Stimulated activated memory B cell treated with anti-CD40 and anti-IgM and Interleukin-4, amounts not matched to agents 10 μg/mL and 1 μg/mL and 100 μg/mL, for 72 hours (primary cell): Measurements from ENCODE around the gene BCKDHA.

Source experiments
- ATAC-seq: fragments of 150-1000 bp; cut with Tn5 transposase; 2 replicates; pipeline ENCODE4 v1.10.0; 2021
- H3K27ac Mint-ChIP-seq: one replicate; pipeline ENCODE4 v1.8.0; 2022; ENCODE audit warnings: mild to moderate bottlenecking, mixed read lengths
- H3K27me3 Mint-ChIP-seq: one replicate; pipeline ENCODE4 v1.8.0; 2022; ENCODE audit warnings: mixed read lengths
- H3K36me3 Mint-ChIP-seq: one replicate; pipeline ENCODE4 v1.8.0; 2022; ENCODE audit warnings: mixed read lengths
- H3K4me1 Mint-ChIP-seq: one replicate; pipeline ENCODE4 v1.8.0; 2022; ENCODE audit warnings: mixed read lengths
- H3K4me3 Mint-ChIP-seq: one replicate; pipeline ENCODE4 v1.8.0; 2022; ENCODE audit warnings: mild to moderate bottlenecking, moderate library complexity, mixed read lengths
- H3K9me3 Mint-ChIP-seq: one replicate; pipeline ENCODE4 v1.8.0; 2022; ENCODE audit warnings: mixed read lengths

Gene BCKDHA

GRCh38 chr19:41397086-41398049 lies at the start of gene BCKDHA, which contains the start of gene EXOSC5:
Gene BCKDHA, plus strand, starts transcription at chr19:41397818. Its CDS starts 10 bp downstream, at chr19:41397828.
Gene EXOSC5, minus strand, starts transcription at chr19:41397359. Its CDS starts 31 bp downstream, at chr19:41397328.
- H3K27ac Mint-ChIP-seq = peak within 1 kb of the TSS; percentile 99
- H3K4me1 Mint-ChIP-seq = peaks cover 55% of the 10 kb centered on the region
- peak; percentile 100 for ATAC-seq
- peak within 1 kb of the TSS; percentile 99 for H3K4me3 Mint-ChIP-seq
- H3K27me3 Mint-ChIP-seq = no peaks in the 10 kb centered on the region
- peaks cover 17% of the 10 kb centered on the region for H3K36me3 Mint-ChIP-seq
- H3K9me3 Mint-ChIP-seq = no peaks in the 10 kb centered on the region

- Mint-ChIP-seq H3K27me3 (no peaks in the 10 kb centered on the region), H3K36me3 (peaks cover 32% of the 10 kb centered on the region), H3K27ac (peak overlapping the region; percentile 91), H3K4me3 (peak overlapping the region; percentile 99), H3K9me3 (no peaks in the 10 kb centered on the region), H3K4me1 (peaks cover 60% of the 10 kb centered on the region)
- ATAC-seq = peak; percentile 0
Observed at GRCh38 chr19:41350735-41351338, 46.8 kb upstream of the BCKDHA start.

GRCh38 chr19:41351339-41352245 lies 46.0 kb upstream of the BCKDHA start:
- Mint-ChIP-seq H3K4me3 (peak overlapping the region; percentile 99), H3K27ac (peak overlapping the region; percentile 91), H3K9me3 (no peaks in the 10 kb centered on the region), H3K4me1 (peaks cover 66% of the 10 kb centered on the region), H3K27me3 (no peaks in the 10 kb centered on the region), H3K36me3 (peaks cover 32% of the 10 kb centered on the region)
- peak; percentile 74 for ATAC-seq

- no peaks in the 10 kb centered on the region for H3K9me3 Mint-ChIP-seq
- H3K27me3 Mint-ChIP-seq = no peaks in the 10 kb centered on the region
- H3K27ac Mint-ChIP-seq = peak overlapping the region; percentile 91
- peak overlapping the region; percentile 99 for H3K4me3 Mint-ChIP-seq
- ATAC-seq = no peak
- H3K4me1 Mint-ChIP-seq = peaks cover 72% of the 10 kb centered on the region
- peaks cover 32% of the 10 kb centered on the region for H3K36me3 Mint-ChIP-seq
Observed at GRCh38 chr19:41352279-41352608, 45.4 kb upstream of the BCKDHA start.

GRCh38 chr19:41352609-41353465 lies 44.8 kb upstream of the BCKDHA start:
- peak; percentile 52 for ATAC-seq
- Mint-ChIP-seq H3K4me1 (peaks cover 74% of the 10 kb centered on the region), H3K27me3 (no peaks in the 10 kb centered on the region), H3K36me3 (peaks cover 32% of the 10 kb centered on the region), H3K27ac (peak overlapping the region; percentile 91), H3K9me3 (no peaks in the 10 kb centered on the region), H3K4me3 (peak overlapping the region; percentile 99)

- peak; percentile 75 for ATAC-seq
- H3K4me3 Mint-ChIP-seq = peak within 1 kb of the TSS; percentile 99
Observed at GRCh38 chr19:41353466-41354342, 43.9 kb upstream of the BCKDHA start, which contains the start of gene TGFB1. Gene TGFB1, minus strand, starts transcription at chr19:41353922. Its CDS starts 878 bp downstream, at chr19:41353044.

GRCh38 chr19:41354343-41354953 lies 43.2 kb upstream of the BCKDHA start:
- Mint-ChIP-seq H3K4me1 (peaks cover 57% of the 10 kb centered on the region), H3K27me3 (no peaks in the 10 kb centered on the region), H3K27ac (peak overlapping the region; percentile 82)

More at GRCh38 chr19:41353466-41354342, 43.9 kb upstream of the BCKDHA start, which contains the start of gene TGFB1:
- Mint-ChIP-seq H3K27ac (peak within 1 kb of the TSS; percentile 91), H3K9me3 (no peaks in the 10 kb centered on the region), H3K36me3 (peaks cover 25% of the 10 kb centered on the region), H3K4me1 (peaks cover 65% of the 10 kb centered on the region), H3K27me3 (no peaks in the 10 kb centered on the region)

GRCh38 chr19:41355035-41355434 lies 42.6 kb upstream of the BCKDHA start:
- Mint-ChIP-seq H3K27ac (peak overlapping the region; percentile 30), H3K36me3 (peaks cover 21% of the 10 kb centered on the region), H3K4me3 (no peak overlapping the region), H3K4me1 (peaks cover 52% of the 10 kb centered on the region), H3K9me3 (no peaks in the 10 kb centered on the region), H3K27me3 (no peaks in the 10 kb centered on the region)
- ATAC-seq = no peak

More at GRCh38 chr19:41354343-41354953, 43.2 kb upstream of the BCKDHA start:
- H3K36me3 Mint-ChIP-seq = peaks cover 21% of the 10 kb centered on the region
- peak overlapping the region; percentile 99 for H3K4me3 Mint-ChIP-seq
- no peaks in the 10 kb centered on the region for H3K9me3 Mint-ChIP-seq
- ATAC-seq = no peak

GRCh38 chr19:41355802-41356201 lies 41.8 kb upstream of the BCKDHA start:
- Mint-ChIP-seq H3K36me3 (peaks cover 18% of the 10 kb centered on the region), H3K4me3 (no peak overlapping the region), H3K27me3 (no peaks in the 10 kb centered on the region), H3K9me3 (no peaks in the 10 kb centered on the region), H3K4me1 (peaks cover 44% of the 10 kb centered on the region), H3K27ac (peak overlapping the region; percentile 30)
- no peak for ATAC-seq

GRCh38 chr19:41356984-41357739 lies 40.5 kb upstream of the BCKDHA start:
- peaks cover 10% of the 10 kb centered on the region for H3K36me3 Mint-ChIP-seq
- H3K9me3 Mint-ChIP-seq = no peaks in the 10 kb centered on the region
- H3K4me1 Mint-ChIP-seq = peaks cover 35% of the 10 kb centered on the region
- no peaks in the 10 kb centered on the region for H3K27me3 Mint-ChIP-seq
- H3K27ac Mint-ChIP-seq = peak overlapping the region; percentile 51
- no peak for ATAC-seq
- H3K4me3 Mint-ChIP-seq = no peak overlapping the region

- Mint-ChIP-seq H3K4me3 (no peak overlapping the region), H3K27ac (peak overlapping the region; percentile 51), H3K9me3 (no peaks in the 10 kb centered on the region), H3K4me1 (peaks cover 35% of the 10 kb centered on the region), H3K36me3 (peaks cover 5% of the 10 kb centered on the region), H3K27me3 (no peaks in the 10 kb centered on the region)
- ATAC-seq = no peak
Observed at GRCh38 chr19:41357746-41358145, 39.9 kb upstream of the BCKDHA start.

GRCh38 chr19:41359741-41360140 lies 37.9 kb upstream of the BCKDHA start:
- no peaks in the 10 kb centered on the region for H3K9me3 Mint-ChIP-seq
- no peak overlapping the region for H3K27ac Mint-ChIP-seq
- no peaks in the 10 kb centered on the region for H3K36me3 Mint-ChIP-seq
- peaks cover 36% of the 10 kb centered on the region for H3K4me1 Mint-ChIP-seq
- no peak overlapping the region for H3K4me3 Mint-ChIP-seq
- ATAC-seq = no peak
- no peaks in the 10 kb centered on the region for H3K27me3 Mint-ChIP-seq
